Measurements from ENCODE around the gene SIGLECL1.
A peak's percentile ranks its signal among the peaks of the same experiment; 100 is the strongest.
"Not testable (repeated sequence)": the region's sequence is repeated elsewhere in the genome, so short reads cannot be mapped to it uniquely, and the experiment has no call there.

Gene SIGLECL1

GRCh38 chr19:51250786-51251467 lies at the start of gene SIGLECL1:
SIGLECL1 (plus strand) TSS chr19:51251080; CDS start chr19:51264073, 12,993 bp downstream.
- DNase-seq: peak; percentile 38

GRCh38 chr19:51201712-51202111 lies 49.2 kb upstream of the SIGLECL1 start:
- no peak for DNase-seq

DNA sequence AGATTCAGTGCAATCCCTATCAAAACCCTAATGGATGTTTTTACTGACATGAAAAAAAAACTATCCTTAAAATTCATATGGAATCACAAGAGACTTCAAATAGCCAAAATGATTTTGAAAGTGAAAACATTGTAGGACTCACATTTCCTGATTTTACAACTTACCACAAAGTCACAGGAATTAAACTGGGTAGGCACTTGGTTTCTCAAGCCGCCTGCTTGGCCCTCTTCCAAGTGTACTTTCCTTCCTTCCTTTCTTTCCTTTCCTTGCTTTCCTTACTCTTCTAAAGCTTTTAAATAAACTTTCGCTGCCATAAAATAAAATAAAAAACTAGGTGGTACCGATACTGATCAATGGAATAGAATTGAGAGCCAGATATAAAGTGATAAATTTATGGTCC lies 47.0 kb upstream of the SIGLECL1 start:
- DNase-seq: no peak

DNA sequence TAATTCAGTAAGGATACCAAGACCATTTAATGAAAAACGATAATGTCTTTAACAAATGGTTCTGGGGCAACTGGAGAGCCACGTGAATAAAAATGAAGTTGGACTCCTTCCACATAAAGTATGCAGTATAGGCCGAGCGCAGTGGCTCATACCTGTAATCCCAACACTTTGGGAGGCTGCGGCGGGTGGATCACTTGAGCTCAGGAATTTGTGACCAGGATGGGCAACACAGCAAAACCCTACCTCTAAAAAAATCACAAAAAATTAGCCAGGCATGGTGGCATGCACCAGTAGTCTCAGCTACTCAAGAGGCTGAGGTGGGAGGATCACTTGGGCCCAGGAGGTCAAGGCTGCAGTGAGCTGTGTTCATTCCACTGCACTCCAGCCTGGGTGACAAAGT lies 46.6 kb upstream of the SIGLECL1 start:
- DNase-seq: no peak

GRCh38 chr19:51207747-51208146 lies 43.1 kb upstream of the SIGLECL1 start:
- no peak for DNase-seq

- no peak for DNase-seq
Measured at GRCh38 chr19:51210191-51210784, 40.6 kb upstream of the SIGLECL1 start.

- not testable (repeated sequence) for DNase-seq
Measured at GRCh38 chr19:51210874-51211361, 40.0 kb upstream of the SIGLECL1 start.

GRCh38 chr19:51211833-51212232 lies 39.0 kb upstream of the SIGLECL1 start:
- DNase-seq: no peak

- DNase-seq: no peak
Measured at GRCh38 chr19:51219307-51219706, 31.6 kb upstream of the SIGLECL1 start.

- no peak for DNase-seq
Measured at GRCh38 chr19:51219971-51220370, 30.9 kb upstream of the SIGLECL1 start.

DNA sequence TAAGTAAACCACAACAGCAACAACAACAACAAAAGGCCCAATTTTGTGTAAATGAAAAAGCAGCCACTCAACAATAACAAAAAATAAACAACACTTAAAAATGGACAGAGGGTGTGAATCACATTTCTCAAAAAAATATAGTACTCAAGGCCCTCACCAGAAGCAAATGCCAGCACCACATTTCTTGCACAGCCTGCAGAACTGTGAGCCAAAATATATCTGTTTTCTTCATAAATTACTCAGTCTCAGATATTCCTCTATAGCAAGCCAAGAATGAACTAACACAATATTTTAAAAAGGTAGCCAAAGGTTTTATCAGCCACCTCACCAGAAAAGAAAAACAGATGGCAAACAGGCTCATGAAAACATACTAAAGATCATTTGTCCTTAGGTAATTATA lies 29.9 kb upstream of the SIGLECL1 start:
- no peak for DNase-seq

GRCh38 chr19:51224163-51224641 lies 26.7 kb upstream of the SIGLECL1 start:
- no peak for DNase-seq

- DNase-seq: not testable (repeated sequence)
Measured at GRCh38 chr19:51224898-51225393, 25.9 kb upstream of the SIGLECL1 start, which contains the start of gene CD33. CD33 (plus strand) TSS chr19:51225080; CDS start chr19:51225119, 39 bp downstream.

DNA sequence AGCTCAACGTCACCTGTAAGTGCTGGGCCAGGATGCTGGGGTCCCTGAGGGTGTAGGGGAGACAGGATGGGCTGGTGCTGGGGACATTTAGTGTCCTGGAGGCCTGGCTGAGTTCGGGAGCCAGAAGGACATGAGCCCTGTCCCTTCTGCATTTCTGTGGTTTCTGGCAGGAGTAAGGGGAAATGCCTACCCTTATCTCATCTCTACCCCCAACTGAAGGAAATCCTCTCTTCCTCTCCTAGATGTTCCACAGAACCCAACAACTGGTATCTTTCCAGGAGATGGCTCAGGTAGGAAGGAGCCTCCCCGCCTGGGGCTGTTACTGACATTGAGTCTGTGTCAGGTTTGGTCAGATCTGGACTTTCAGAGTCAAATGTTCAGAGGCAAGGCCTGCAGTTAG lies 24.8 kb upstream of the SIGLECL1 start:
- no peak for DNase-seq

- no peak for DNase-seq
Measured at GRCh38 chr19:51227326-51227725, 23.6 kb upstream of the SIGLECL1 start.

- no peak for DNase-seq
Measured at GRCh38 chr19:51227966-51228365, 22.9 kb upstream of the SIGLECL1 start.

DNA sequence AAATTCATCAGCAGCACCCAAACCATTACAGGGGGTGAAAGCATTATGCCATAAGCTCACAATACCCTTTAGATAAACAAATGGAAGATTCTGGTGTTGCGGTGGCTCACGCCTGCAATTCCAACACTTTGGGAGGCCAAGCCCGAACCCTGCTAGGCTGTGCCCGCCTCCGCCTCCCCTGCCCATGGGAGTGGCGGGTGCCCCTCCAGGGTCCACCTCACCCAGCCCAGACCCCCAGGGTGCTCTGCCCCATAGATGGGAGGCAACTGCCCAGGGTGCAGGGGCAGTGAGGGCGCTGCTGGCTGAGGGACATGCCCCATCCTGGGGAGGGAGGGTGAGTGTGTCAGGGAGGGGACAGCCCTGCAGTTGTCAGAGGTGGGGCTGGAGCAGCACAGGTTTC lies 10.0 kb upstream of the SIGLECL1 start:
- no peak for DNase-seq

GRCh38 chr19:51242881-51243630 lies 7.8 kb upstream of the SIGLECL1 start:
- DNase-seq: no peak

- no peak for DNase-seq
Measured at GRCh38 chr19:51246164-51246552, 4.7 kb upstream of the SIGLECL1 start.

- DNase-seq: no peak
Measured at GRCh38 chr19:51247972-51248590, 2.8 kb upstream of the SIGLECL1 start.

DNA sequence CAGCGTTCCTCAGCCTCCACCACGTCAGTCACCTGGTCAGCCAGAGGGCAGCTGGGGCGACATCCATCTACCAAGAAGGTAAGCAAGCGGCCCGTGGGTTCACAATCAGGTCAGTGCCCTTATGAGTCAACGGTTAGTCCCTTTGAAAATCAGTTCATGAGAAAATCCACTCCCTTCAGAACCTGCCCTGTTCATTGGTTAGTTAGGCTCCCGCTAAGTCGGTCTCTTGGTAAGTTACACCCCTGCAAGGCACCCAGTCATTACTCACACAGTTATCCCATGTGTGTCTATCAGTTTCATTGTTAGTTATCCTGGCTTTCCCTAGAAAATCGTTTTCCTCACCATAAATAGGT lies 564 bp downstream of the SIGLECL1 start:
- DNase-seq: no peak

DNA sequence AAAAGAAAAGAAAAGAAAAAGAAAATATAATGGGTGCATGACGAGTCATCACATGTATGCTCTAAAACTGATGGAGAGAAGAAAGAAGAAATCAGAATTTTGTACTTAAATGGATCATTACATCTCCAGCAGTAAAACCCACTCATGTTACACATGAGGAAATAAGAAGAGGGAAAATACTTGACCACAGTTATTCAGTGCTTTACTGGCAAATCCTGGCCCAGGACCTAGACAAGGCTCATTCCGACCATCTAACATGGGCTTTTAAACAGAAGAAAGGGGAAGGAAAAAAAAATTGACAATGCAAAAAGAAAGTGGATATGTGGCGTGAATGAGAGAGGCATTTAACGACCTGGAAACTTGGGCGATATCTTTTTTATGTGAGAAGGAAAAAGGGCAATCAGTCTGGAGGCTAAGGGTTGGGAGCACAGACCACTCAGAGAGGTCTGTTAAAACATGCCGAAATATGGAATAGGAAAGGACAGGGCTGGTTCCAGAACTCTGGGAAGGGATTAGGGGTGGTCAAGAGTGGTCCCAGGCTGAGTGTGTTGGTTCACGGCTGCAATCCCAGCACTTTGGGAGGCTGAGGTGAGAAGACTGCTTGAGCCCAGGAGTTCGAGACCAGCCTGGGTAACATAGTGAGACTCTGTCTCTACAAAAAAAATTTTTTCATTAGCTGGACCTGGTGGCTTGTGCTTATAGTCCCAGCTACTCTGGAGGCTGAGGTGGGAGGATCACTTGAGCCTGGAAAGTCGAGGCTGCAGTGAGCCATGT lies 1.6 kb downstream of the SIGLECL1 start:
- no peak for DNase-seq

Measured in activated CD8-positive, alpha-beta memory T cell treated with anti-CD3 and anti-CD28 coated beads, Interleukin-2, amount 50 U/mL, for 48 hours (primary cell).